Measurements from ENCODE around the gene SORCS2. TPM values are rescaled to one million over a fixed set of nuclear protein-coding genes. Genes with fewer than 3 reads are reported as not detected.

The SORCS2 gene
- polyA plus RNA-seq, 1 donor, result 6.9 TPM

DNA sequence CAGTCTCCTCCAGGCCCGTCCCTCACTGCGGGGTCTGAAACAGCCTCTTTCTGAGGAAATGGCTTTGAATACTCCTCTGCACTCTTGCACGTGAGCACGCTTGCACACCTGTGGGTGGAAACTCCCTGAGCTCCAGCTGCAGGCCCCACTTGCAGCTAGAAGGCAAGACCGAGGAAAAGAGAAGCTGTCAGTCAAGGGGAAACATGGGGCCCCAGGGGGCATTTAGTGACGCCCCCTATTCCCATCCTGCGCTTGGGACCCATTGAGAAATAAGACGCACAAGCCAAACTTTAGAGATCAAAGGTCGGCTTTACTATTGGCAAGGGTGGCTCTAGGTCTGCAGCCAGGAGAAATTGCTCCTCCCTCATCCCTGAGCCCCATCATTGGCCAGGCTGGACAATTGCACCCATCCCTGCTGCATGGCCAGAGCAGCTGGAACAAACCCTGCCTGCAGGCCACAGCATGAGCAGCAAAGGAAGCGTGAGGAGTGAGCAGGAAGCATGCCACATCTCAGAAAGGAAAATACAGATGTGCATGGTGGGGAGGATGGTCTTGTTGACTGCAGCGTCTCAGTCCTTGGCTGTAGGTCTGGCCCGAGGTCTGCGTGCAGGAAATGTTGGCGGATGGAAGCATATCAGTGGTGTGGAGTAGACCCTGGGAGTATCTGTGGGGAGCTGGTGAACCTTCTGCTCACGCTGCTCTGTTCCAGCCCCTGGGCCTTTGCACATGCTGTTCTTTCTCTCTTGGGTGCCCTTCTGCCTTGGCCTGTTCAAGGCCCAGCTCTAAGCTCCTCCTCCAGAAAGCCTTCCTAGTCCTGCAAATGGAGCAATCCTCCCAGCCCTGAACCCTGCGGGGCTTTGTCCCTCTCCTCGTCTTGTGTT lies 148.5 kb downstream of the SORCS2 start:
- no peak for DNase-seq

DNA sequence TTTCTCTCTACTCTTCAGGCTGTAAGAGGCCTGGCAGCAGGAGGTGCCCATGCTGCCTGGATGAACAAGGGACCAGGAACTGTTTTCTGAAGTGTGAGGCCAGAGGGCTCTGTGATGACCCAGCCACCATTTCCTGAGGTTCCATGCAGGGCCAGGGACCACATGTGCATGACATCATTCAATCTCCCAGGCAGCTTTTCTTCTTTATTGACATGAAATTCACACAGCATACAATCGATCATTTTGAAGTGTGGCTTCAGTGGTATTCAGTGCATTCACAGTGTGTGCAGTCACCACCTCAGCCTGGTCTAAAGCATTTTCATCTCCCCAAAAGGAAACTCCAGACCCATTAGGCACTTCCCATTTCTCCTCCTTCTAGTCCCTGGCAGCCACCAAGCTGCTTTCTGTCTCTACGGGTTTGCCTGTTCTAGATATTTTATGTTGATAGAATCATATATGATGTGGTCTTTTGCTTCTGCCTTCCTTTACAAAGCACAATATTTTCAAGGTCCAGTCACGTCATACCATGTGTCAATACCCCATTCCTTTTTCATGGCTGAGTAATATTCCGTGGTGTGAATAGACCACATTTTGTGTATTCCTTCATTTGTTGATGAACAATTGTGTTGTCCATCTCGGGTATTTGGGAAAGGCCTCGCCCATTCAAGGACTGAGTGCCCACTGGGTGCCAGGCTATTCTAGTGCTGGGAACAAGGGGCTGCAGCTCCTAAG lies 149.3 kb downstream of the SORCS2 start:
- DNase-seq, result no peak

- DNase-seq, result no peak
These were observed 150.1 kb downstream of the SORCS2 start for GRCh38 chr4:7342223-7343080.

- no peak for DNase-seq
These were observed 150.8 kb downstream of the SORCS2 start for GRCh38 chr4:7343081-7343655.

GRCh38 chr4:7343950-7344349 lies 151.6 kb downstream of the SORCS2 start:
- DNase-seq, result no peak

- DNase-seq, result peak; percentile 45
These were observed 152.4 kb downstream of the SORCS2 start for GRCh38 chr4:7344636-7345155.

DNA sequence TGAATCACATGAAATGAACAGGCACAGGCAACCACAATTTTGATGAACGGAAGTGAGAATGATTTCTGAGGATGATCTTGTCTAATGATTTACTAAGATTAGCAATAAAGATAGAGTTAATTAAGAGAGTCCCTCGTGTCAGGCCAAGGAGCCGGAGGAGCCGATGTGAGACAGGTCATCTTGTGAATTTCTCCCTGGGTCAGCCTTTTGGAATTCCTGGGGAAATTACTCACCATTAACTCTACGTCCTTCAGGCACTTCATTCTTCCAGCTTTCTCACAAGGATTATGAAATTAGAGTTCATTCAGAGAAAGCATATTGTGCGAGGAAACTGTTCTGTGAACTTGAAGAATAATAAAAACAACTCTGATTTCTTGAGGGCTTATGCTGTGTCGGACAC lies 155.6 kb downstream of the SORCS2 start:
- no peak for DNase-seq

- DNase-seq, result no peak
These were observed 156.9 kb downstream of the SORCS2 start for GRCh38 chr4:7348946-7349900.

DNA sequence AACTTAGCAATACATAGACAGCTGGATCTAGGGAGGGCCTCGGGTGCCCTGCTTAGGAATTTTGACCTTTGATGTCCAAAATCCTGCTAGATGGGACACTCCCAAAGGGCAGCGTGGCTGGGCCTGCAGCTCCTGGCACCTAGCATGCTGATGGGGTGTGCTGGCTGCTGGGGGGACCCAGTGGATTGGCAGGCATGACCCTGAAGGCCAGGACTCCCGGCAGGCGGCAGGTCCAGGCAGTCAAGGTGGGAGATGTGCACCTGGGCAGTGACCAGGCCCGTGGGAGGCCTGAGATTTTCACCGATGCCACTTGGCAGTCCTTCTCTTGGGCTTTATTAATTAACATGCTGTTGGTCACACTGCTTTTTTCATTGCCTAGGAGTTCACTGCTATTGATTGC lies 158.1 kb downstream of the SORCS2 start:
- DNase-seq, result no peak

GRCh38 chr4:7351014-7351413 lies 158.7 kb downstream of the SORCS2 start:
- no peak for DNase-seq

DNA sequence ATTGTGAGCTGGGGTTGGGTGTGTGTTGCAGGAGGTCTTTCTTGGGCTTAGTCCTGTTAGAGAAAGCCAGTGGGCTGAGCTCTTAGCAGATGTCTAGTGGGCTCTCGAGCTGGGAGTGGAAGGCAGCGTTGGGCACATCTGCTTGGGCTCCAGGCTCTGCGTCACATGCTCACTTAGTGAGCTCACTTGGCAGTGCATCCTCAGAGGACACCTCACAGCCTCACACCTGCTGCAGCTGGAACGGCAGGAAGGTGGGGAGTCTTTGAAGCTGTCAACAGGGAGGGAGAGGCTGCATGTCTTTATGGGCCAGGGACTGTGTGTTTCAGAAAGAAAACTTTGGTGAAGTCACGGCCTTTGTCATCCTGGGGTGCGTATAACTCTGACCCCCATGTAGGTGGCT lies 160.1 kb downstream of the SORCS2 start:
- no peak for DNase-seq

DNA sequence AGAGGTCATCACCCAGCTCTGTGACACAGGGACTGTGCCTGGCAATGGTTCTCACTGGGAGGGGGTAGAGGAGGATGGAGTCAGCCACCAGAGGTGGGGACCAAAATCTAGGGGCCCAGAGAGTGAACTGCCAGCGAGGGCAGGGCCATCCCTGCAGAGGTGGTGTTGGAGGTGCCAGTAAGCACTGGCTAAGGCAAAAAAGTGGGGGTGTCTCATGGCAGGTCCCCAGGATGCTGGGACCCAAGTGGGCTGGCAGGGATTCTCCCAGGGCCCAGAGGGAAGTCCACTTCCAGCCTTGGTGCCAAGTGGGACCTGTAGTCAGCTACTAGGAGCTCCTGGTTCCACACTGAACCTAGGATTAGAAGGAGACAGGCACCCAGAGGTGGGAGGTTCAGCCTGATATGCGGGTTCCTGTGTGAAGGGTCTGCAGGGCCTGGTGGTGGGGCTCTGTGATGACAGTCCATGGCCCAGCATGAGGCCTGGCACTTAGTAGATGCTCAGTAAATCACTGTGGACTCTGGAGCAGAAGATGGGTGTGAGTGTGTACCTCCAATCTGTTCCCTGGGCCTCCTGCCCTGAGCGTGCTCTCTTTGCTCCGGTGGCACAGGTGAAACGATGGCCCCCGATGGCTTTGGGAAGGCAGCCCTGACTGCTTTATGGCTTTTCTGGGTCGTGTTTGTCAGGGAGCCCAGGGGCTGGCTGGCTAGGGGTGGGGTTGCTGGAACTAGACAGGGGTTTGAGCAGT lies 160.9 kb downstream of the SORCS2 start:
- DNase-seq, result no peak

DNA sequence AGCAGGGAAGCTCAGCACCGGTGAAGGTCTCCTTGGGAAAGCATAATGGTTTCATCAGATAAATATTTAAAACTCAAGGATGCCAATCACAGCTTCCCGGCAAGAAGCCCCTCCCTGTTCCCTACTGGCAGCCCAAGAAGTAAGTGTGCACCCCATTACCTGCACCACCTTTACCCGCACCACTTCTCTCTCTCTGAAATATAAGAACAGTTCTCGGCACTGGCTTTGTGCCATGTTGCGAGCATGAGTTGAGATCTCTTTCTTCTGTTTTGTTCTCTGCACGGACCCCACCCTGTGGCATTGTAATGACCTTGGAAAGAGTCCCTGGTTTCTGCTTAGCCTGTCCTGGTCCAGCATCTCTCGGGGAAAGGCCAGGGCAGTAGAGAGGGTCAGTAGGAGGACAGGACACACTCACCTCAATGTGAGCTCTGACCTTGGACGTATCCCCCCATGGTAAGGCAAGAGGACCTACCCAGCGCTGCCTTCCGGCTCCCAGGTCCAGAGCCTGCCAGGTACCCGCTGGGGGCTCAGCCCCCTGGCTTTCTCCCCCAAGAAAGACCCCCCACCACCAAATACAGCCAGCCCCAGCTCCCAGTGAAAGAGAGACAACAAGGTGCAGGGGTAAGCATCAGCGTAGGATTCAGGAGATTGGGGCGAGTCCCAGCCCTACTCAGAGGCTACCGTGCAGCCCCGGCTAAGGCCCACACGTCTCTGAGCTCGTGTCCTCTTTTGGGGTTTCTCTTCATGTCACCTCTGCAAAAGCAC lies 161.7 kb downstream of the SORCS2 start:
- no peak for DNase-seq

DNA sequence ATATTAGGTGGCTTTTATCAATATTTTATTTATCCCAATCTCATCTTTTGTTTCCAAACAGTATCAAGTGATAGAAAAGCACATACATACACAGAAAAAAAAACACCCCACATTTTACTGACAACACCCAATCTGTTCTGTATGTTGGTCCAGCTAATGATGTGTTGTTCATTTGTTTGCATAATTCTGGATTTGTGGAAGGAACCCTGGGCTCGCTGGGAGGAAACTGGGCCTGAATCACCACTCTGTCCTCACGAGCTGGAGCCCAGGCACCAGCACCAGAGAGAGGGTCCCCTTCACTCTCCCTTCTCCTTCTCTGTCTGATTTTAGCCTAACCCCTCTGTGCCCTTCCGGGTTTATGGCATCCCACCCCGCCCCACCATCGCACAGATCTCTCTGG lies 162.6 kb downstream of the SORCS2 start:
- no peak for DNase-seq

DNA sequence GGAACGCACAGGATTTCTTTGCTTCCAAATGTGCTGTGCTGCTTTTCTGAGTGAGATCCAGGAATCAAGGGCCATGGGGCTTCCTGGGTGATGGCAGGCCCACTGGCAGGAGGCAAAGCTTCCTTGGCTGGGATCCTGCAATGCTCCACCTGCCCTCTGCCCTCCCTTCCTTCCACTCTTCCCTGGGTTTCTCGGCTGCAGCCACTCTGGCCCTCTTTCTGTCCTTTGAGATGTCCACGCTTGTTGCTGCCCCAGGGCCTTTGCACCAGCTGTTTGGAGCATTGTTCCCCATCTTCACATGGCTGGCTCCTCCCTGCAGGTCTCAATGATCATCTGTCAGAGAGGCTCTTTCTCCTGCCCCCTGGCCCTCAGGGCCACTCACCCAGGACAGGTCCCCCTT lies 163.5 kb downstream of the SORCS2 start:
- no peak for DNase-seq

DNA sequence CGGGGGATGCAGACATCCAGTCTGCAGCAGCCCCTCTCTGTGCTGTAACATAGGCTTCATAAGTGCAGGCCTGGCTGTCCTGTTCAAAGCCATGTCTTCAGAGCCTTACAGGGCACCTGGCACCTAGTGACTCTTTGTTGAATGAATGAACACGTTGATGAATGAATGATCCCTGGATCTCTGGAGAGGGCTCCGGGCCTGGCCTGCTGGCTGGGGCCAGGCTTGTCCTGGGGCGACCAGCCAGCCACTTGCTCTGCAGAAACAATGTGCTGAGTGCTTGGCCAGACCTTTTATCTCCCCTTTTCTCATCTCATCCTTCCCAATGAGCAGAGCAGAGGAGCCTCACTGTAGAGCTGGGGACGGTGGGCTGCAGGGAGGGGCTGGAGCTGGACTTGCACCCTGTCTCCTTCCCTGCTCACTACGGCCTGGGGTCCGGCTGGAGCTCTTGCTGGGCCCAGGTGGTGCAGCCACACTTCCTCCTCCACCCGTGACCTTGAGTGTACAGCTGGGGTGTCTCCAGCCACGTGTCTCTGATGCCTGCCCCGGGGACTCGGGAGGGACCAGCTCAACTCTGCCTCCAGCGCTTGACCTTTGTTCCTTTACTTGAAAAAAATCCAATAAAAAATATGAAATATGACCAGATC lies 164.5 kb downstream of the SORCS2 start:
- DNase-seq, result no peak

DNA sequence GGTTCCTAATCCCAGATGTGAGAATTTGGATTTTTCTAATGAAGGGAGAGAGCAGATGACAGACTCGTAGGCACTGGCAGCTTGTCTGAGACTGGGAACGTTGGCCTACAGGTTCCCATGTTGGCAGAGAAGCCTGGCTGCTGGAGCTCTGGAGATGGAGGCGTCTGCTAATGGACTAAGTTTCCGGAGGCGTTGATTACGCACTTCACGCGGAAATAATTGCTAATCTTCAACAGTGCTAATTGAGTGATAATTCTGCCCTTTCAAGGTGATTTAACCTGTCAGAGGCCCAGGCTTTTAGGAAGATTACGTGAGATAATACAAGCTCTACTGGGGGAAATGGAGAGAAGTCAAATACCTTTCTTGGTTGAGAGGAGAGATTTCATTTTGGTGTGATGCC lies 165.0 kb downstream of the SORCS2 start:
- no peak for DNase-seq

DNA sequence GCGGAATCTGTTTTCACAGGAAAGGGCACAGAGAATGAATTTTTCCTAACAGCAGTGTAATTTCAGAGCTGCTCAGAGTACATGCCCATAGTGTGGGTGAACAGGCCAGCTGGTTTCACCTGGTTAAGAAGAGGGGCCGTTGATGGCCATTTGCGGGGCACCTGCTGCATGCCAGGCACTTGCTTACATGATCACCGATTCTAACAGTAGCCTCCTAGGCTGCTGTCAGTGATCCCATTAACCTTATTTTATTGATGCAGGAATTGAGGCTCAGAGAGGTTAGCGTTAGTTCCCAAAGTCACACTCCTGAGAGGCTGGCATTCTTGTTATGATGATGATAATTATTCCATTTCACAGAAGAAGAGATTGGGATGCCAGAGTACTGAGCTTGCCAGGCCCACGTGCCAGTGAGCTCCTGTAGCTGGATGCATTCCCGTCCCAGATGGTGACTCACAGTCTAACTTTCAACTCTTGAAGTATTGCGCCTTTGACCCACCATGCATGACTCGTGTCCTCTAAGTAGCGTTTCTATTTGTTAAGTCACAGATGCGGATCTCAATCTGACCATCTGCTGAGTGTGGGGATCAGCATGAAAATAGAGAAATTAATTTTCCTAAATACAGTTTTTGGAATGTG lies 165.9 kb downstream of the SORCS2 start:
- DNase-seq, result no peak
